Esophagus muscularis mucosa (tissue), 4 donors: ENCODE data around the gene NT5M. TPM values are rescaled to one million over a fixed set of nuclear protein-coding genes. Genes with fewer than 3 reads are reported as not detected.

Experiments
- DNase-seq: peaks from one replicate; pipeline ENCODE4 v3.0.0-alpha.2; 2017; ENCODE audit errors: extremely low spot score
- H3K27ac ChIP-seq, 4 donors: fragments of 200-600 bp; sonication (generic); replicated peaks in 1 of 4; 1 replicate in 3 of 4; 2 replicates in 1 of 4; pipeline ENCODE4 v1.5.1; 2016 to 2019; ENCODE audit warnings: mild to moderate bottlenecking in 1 of 4
- H3K27me3 ChIP-seq, 4 donors: fragments of 200-600 bp; sonication (generic); one replicate each; pipeline versions ENCODE4 v1.5.1 to v1.6.0; 2016 to 2019
- H3K36me3 ChIP-seq, 4 donors: fragments of 200-600 bp; sonication (generic); one replicate each; pipeline ENCODE4 v1.5.1; 2016 to 2019
- H3K4me1 ChIP-seq, 4 donors: fragments of 200-600 bp; sonication (generic); one replicate each; pipeline ENCODE4 v1.5.1; 2016 to 2019
- H3K4me3 ChIP-seq, 4 donors: fragments of 200-600 bp; sonication (generic); 1 replicate in 2 of 4; 2 replicates in 2 of 4; pipeline ENCODE4 v1.5.1; 2016 to 2019; ENCODE audit warnings: mild to moderate bottlenecking in 4 of 4, moderate library complexity in 1 of 4
- H3K9me3 ChIP-seq, 4 donors: fragments of 200-600 bp; sonication (generic); 1 replicate in 3 of 4; 2 replicates in 1 of 4; pipeline ENCODE4 v1.5.1; 2016 to 2019
- EP300 ChIP-seq: sonication (generic); formaldehyde crosslinking; IDR thresholded peaks from one replicate; pipeline ENCODE4 v1.6.1; 2017; ENCODE audit warnings: antibody characterized with exemption
- POLR2A ChIP-seq: fragments of 450-650 bp; IDR thresholded peaks from one replicate; pipeline ENCODE4 v1.6.1; 2017; ENCODE audit warnings: antibody characterized with exemption, moderate library complexity, mild to moderate bottlenecking, low read depth
- POLR2AphosphoS5 ChIP-seq, 2 donors: sonication (generic); formaldehyde crosslinking; IDR thresholded peaks; one replicate each; pipeline ENCODE4 v1.6.1; 2017; ENCODE audit warnings: antibody characterized with exemption in 2 of 2
- WGBS: methylation state at CpG from one replicate; pipeline ENCODE4 v1.1.5; 2018; 5-methylcytosine and 5-hydroxymethylcytosine counted together
- intact Hi-C: fragments of 100-400 bp; cut with DNase I; formaldehyde crosslinking; loops from one replicate; pipeline ENCODE4 v1.15.1; 2023
- total RNA-seq, 4 donors: library from RNA; depleted of rRNA; stranded (reverse); fragments of >200 nt; gene quantifications; one replicate each; pipeline versions ENCODE4 v1.1.0 to v1.2.1, GENCODE V29; 2016
- TF ChIP-seq, protein P1 (sequence below), 3 experiments: fragments of 200-600 bp in 2 of 3; fragments of 450-650 bp in 1 of 3; sonication (generic) in 2 of 3; IDR thresholded peaks; one replicate each; pipeline ENCODE4 v1.5.1; 2017 to 2019; ENCODE audit warnings: antibody characterized with exemption in 3 of 3, mild to moderate bottlenecking in 2 of 3, moderate library complexity in 1 of 3

The NT5M gene
- total RNA-seq, 4 donors from 2014 or later = 4.3 to 11.5 (median 7.0) TPM

DNA sequence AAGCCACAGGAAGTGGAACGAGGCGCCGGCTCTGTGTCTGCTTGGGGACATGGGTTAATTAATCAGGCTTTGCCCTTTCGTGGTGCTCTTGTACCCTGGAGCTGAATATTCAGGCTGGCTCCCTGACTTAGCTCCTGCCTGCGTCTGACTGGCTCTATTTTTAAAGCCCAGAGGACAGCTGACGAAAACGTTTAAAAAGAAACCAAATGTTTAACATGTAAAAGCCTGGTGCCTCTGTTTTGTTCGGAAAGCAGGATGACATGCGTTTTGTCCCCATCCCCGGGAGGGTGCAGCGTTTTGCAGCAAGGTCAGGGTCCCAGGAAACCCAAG lies 61.1 kb downstream of the NT5M start:
- peaks cover 0 to 65% (median 0%) of the 10 kb centered on the region in 4 donors for H3K27me3 ChIP-seq
- peaks cover 0 to 11% (median 2%) of the 10 kb centered on the region in 4 donors for H3K4me1 ChIP-seq
- no peaks in the 10 kb centered on the region for H3K36me3 ChIP-seq
- 59% methylated on average over 11 of the region's 11 CpGs for WGBS
- intact Hi-C loops = no loop called here
- no peak for TF ChIP-seq EP300
- TF ChIP-seq POLR2A = no peak
- TF ChIP-seq, protein P1, sequence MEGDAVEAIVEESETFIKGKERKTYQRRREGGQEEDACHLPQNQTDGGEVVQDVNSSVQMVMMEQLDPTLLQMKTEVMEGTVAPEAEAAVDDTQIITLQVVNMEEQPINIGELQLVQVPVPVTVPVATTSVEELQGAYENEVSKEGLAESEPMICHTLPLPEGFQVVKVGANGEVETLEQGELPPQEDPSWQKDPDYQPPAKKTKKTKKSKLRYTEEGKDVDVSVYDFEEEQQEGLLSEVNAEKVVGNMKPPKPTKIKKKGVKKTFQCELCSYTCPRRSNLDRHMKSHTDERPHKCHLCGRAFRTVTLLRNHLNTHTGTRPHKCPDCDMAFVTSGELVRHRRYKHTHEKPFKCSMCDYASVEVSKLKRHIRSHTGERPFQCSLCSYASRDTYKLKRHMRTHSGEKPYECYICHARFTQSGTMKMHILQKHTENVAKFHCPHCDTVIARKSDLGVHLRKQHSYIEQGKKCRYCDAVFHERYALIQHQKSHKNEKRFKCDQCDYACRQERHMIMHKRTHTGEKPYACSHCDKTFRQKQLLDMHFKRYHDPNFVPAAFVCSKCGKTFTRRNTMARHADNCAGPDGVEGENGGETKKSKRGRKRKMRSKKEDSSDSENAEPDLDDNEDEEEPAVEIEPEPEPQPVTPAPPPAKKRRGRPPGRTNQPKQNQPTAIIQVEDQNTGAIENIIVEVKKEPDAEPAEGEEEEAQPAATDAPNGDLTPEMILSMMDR (IDR thresholded peaks at IDR 0.05) = no peak
- no peak for TF ChIP-seq POLR2AphosphoS5 (IDR thresholded peaks at IDR 0.05)
- H3K27ac ChIP-seq = no peak overlapping the region
- no peak for DNase-seq
- H3K9me3 ChIP-seq = peaks cover 0 to 10% (median 0%) of the 10 kb centered on the region in 4 donors
- H3K4me3 ChIP-seq = no peak overlapping the region

DNA sequence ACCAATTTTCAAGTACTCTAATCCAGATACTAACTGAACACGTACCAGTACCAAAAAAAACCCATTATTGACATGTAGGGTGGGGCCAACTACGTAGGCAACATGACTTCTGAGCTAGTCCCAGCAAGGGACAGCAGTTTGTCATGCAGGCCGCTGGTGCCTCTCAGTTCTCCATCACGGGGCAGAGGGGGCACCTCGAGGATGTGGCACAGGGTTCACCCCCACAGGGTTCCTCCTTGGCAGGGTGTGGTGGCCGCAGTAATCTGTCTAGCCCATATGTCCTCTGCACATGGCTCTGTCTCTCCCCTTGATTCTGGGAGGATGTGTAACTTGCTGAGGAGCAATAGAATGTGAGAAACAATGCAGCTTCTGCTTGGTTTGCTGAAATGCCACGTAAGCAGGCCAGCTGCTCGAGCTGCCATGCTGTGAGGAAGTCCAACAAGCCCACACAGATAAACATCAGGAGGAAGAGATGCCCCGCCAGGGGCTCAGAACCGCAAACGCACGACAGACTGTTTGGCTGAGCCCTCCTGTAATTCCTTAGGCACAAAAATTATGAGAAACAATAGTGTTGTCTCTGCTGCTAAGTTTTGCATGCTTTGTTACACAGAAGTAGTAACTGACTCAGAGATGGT lies 62.4 kb downstream of the NT5M start:
- Histone ChIP-seq H3K27ac (no peak overlapping the region), H3K9me3 (peaks cover 0 to 8% (median 0%) of the 10 kb centered on the region in 4 donors), H3K36me3 (no peaks in the 10 kb centered on the region), H3K27me3 (peaks cover 0 to 65% (median 0%) of the 10 kb centered on the region in 4 donors), H3K4me3 (no peak overlapping the region), H3K4me1 (peaks cover 0 to 11% (median 2%) of the 10 kb centered on the region in 4 donors)
- WGBS = 93% methylated on average over 10 of the region's 12 CpGs
- no peak for TF ChIP-seq EP300
- intact Hi-C loops = no loop called here
- no peak for DNase-seq

DNA sequence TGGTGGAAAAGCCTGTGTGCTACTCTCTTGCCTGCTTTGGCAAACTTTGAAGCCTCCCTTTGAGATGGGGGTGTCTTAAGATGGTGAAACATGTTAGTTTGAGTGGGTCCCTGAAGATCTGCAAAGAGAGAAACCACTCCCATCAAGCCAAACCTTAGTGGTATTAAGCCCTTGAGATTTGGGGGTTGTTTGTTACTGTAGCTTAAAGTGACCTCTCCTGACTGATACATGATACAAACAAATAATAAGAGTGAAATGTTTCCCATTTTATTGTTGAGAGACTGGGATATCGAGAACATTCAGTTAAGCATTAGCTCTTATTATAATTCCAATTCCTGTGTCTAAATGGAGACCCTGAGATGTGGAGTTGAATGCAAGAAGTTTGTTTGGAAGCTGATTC lies 63.1 kb downstream of the NT5M start:
- H3K36me3 ChIP-seq = no peaks in the 10 kb centered on the region
- H3K27ac ChIP-seq = no peak overlapping the region
- H3K4me1 ChIP-seq = peaks cover 0 to 11% (median 2%) of the 10 kb centered on the region in 4 donors
- no peak overlapping the region for H3K4me3 ChIP-seq
- TF ChIP-seq POLR2A (no peak), EP300 (no peak), POLR2AphosphoS5 (IDR thresholded peaks at IDR 0.05) (no peak)
- TF ChIP-seq, protein P1 (IDR thresholded peaks at IDR 0.05) = no peak
- DNase-seq = no peak
- WGBS = 86% methylated on average over 1 of the region's 1 CpG
- intact Hi-C loops = no loop called here
- peaks cover 0 to 8% (median 0%) of the 10 kb centered on the region in 4 donors for H3K9me3 ChIP-seq
- H3K27me3 ChIP-seq = peaks cover 0 to 65% (median 0%) of the 10 kb centered on the region in 4 donors

DNA sequence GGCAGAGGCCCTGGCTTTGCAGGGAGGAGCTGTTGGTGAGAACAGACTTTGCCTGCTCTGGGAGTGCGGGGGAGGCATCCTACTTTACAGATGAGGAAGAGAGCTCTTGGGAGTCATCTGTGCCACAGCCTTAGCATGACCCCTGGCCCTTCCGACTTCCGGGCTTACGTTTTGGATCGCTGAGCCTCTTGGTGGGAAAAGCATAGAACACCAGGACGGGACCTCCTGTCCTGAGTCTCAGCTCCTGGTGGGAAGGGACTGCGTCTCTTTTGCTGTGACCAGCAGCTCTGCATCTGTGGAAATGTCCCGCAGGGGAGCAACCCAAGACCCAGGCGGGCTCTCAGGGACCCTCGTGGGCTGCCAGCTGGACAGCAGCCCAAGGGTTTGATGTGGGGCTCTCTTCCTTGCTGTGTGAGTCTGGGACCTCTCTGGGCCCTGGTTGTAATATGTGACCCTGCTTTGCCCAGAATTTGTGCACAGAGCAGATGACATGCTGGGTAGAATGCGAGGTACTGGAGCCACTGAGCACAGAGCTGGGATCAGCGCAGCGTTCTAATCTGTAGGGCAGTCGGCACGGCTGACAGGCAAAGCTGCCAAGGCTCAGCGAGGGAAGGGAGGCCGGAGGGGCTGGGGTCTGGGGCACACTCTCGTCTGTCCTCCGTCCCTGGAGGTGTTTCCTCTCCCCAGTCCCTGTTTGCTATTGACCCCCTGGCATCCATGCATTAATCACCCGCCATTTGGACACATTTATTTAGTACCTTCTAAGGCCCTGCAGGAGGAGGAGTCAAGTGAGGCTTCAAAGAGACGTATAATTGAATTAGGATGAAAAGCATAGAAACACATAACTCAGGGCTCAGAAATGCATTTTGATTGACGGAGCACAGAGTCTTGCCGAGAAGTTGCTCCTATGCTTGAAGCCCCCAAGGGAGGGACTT lies 64.0 kb downstream of the NT5M start:
- Histone ChIP-seq H3K36me3 (no peaks in the 10 kb centered on the region), H3K27me3 (peaks cover 0 to 58% (median 0%) of the 10 kb centered on the region in 4 donors), H3K27ac (no peak overlapping the region), H3K4me3 (no peak overlapping the region), H3K4me1 (peaks cover 0 to 11% (median under 1%) of the 10 kb centered on the region in 4 donors), H3K9me3 (peaks cover 0 to 8% (median 0%) of the 10 kb centered on the region in 4 donors)
- TF ChIP-seq, protein P1 (IDR thresholded peaks at IDR 0.05) = no peak
- TF ChIP-seq EP300 = no peak
- no peak for TF ChIP-seq POLR2AphosphoS5 (IDR thresholded peaks at IDR 0.05)
- no peak for TF ChIP-seq POLR2A
- 74% methylated on average over 20 of the region's 23 CpGs for WGBS
- DNase-seq = no peak
- intact Hi-C loops = no loop called here

DNA sequence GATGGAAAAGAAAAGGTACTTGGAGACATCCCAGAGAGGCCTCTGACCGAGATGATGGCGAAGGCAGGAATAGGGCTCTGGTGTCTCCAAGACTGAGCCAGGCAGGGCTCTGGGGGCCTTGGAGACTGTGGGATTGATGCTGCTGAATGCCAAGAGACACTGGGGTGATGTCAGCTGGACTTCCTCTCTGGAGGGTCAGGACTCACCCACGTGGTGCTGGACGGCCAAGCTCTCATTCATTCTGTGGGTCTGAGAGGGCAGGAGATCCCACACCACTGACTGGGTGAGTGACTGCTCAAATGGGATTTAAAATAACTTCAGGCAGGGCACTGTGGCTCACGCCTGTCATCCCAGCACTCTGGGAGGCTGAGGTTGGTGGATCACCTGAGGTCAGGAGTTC lies 64.8 kb downstream of the NT5M start:
- H3K27ac ChIP-seq = no peak overlapping the region
- no peak overlapping the region for H3K4me3 ChIP-seq
- DNase-seq = no peak
- no peaks in the 10 kb centered on the region for H3K36me3 ChIP-seq
- TF ChIP-seq, protein P1 (IDR thresholded peaks at IDR 0.05) = no peak
- no peak for TF ChIP-seq EP300
- peaks cover 0 to 8% (median 0%) of the 10 kb centered on the region in 4 donors for H3K9me3 ChIP-seq
- 64% methylated on average over 4 of the region's 5 CpGs for WGBS
- intact Hi-C loops = no loop called here
- peaks cover 0 to 11% (median 0%) of the 10 kb centered on the region in 4 donors for H3K4me1 ChIP-seq
- peaks cover 0 to 51% (median 0%) of the 10 kb centered on the region in 4 donors for H3K27me3 ChIP-seq
